Lung (tissue), 12 donors: ENCODE results near the gene ZNF324B. TPM values are rescaled to one million over a fixed set of nuclear protein-coding genes. Genes with fewer than 3 reads are reported as not detected.
"Not testable (repeated sequence)": the region's sequence is repeated elsewhere in the genome, so short reads cannot be mapped to it uniquely, and the experiment has no call there.

Experiments
- ATAC-seq: fragments of 200-7000 bp; cut with Tn5 transposase; one replicate; pipeline ENCODE4 v1.9.1; 2020; ENCODE audit warnings: moderate number of reproducible peaks; ENCODE audit not compliant: insufficient read depth, low FRiP score
- DNase-seq, 3 donors: peaks; one replicate each; pipeline ENCODE4 v3.0.0-alpha.2; 2013 to 2017
- H3K27ac ChIP-seq, 2 donors: one replicate each; pipeline ENCODE4 v1.5.1; 2013; ENCODE audit warnings: mild to moderate bottlenecking in 2 of 2, moderate library complexity in 2 of 2, control low read depth in 1 of 2, inconsistent platforms in 1 of 2, low read depth in 1 of 2, low read length in 1 of 2
- H3K27me3 ChIP-seq, 3 donors: one replicate each; pipeline ENCODE4 v1.5.1; 2013; ENCODE audit warnings: low read length in 2 of 3; ENCODE audit not compliant: control insufficient read depth in 3 of 3, insufficient read depth in 3 of 3
- H3K36me3 ChIP-seq, 4 donors: one replicate each; pipeline ENCODE4 v1.5.1; 2013; ENCODE audit warnings: low read length in 4 of 4, mild to moderate bottlenecking in 1 of 4, moderate library complexity in 1 of 4; ENCODE audit not compliant: control insufficient read depth in 4 of 4, insufficient read depth in 4 of 4
- H3K4me1 ChIP-seq, 5 donors: one replicate each; pipeline ENCODE4 v1.5.1; 2013; ENCODE audit warnings: low read length in 5 of 5, mild to moderate bottlenecking in 2 of 5, moderate library complexity in 1 of 5; ENCODE audit not compliant: control insufficient read depth in 5 of 5, insufficient read depth in 5 of 5
- H3K4me3 ChIP-seq: one replicate; pipeline ENCODE4 v1.5.1; 2013; ENCODE audit warnings: mild to moderate bottlenecking, control low read depth, moderate library complexity
- H3K9ac ChIP-seq, 2 donors: one replicate each; pipeline ENCODE4 v1.5.1; 2013; ENCODE audit warnings: low read length in 2 of 2, control low read depth in 1 of 2; ENCODE audit not compliant: insufficient read depth in 1 of 2
- H3K9me3 ChIP-seq, 4 donors: one replicate each; pipeline ENCODE4 v1.5.1; 2013; ENCODE audit warnings: low read length in 3 of 4, mild to moderate bottlenecking in 1 of 4, moderate library complexity in 1 of 4; ENCODE audit not compliant: control insufficient read depth in 4 of 4, insufficient read depth in 3 of 4
- CTCF ChIP-seq: IDR thresholded peaks from 2 replicates; pipeline ENCODE4 v1.5.1; 2012; ENCODE audit warnings: mild to moderate bottlenecking; ENCODE audit errors: control extremely low read depth, extremely low read depth
- WGBS, 2 donors: extraction: QIAGEN DNeasy Blood & Tissue Kit; methylation state at CpG; one replicate each; pipeline ENCODE4 v1.1.7; 2013; 5-methylcytosine and 5-hydroxymethylcytosine counted together
- polyA plus RNA-seq, 2 donors: library from polyadenylated mRNA; stranded (reverse); fragments of 200-250 nt; gene quantifications; one replicate each; pipeline ENCODE4 v1.2.1, GENCODE V29; 2013
- total RNA-seq, 2 donors: library from RNA; depleted of rRNA in 1 of 2; stranded (reverse); fragments of >200 nt in 1 of 2; gene quantifications; one replicate each; pipeline ENCODE4 v1.2.1, GENCODE V29; 2014 to 2021
- donor health status: control.
- donor health status: control.
- donor health status: Bipolar disorder and iron deficiency.
- donor health status: healthy.
- donor health status: DM: yes; HTN: yes; CAD: no.

The ZNF324B gene
- total and polyA plus RNA-seq, 4 donors = 2.8 to 9.3 (median 6.1) TPM

DNA sequence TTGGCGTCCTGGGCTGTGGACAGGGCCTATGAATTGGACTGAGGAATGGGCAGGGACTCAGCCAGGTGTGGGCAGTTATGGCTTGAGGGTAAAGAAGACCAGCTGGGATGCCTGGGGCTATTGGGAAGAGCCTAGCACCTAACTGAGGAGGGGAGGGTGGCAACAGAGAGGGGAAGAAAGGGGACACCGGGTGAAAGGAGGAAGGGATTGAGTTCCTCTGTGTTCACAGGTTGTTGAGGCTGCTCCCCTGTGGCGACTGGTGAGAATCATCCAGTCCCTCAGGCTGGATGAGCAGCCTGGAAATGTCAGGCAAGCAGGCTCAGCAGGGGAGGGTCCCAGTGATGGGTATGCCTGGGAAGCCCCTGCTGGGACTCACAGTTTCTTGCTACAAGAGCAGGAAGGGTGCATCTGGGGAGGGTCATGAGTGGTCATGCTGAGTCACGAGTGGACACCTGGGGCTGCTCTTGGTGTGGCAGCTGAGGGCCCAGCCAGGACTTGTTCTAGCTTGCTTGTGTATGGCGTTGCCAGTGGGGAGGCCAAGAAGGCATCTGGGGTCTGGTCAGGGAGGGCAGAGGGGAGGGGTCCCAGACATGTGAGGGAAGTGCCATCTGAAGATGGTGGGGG lies 16.9 kb downstream of the ZNF324B start:
- peaks cover 2 to 34% (median 7%) of the 10 kb centered on the region in 4 donors for H3K36me3 ChIP-seq
- no peak for TF ChIP-seq CTCF
- H3K27me3 ChIP-seq = no peaks in the 10 kb centered on the region
- no peak overlapping the region for H3K27ac ChIP-seq
- peaks cover 0 to 14% (median 5%) of the 10 kb centered on the region in 5 donors for H3K4me1 ChIP-seq
- 62 to 71% methylated on average over 5 of the region's 5 CpGs for WGBS, 2 donors
- no peak for DNase-seq
- H3K9ac ChIP-seq = no peak overlapping the region
- H3K4me3 ChIP-seq = peak overlapping the region; percentile 25
- ATAC-seq = no peak
- H3K9me3 ChIP-seq = no peaks in the 10 kb centered on the region

GRCh38 chr19:58469241-58470013 lies 18.0 kb downstream of the ZNF324B start:
- ATAC-seq (no peak), DNase-seq (no peak)
- Histone ChIP-seq H3K4me3 (no peak overlapping the region), H3K9me3 (no peaks in the 10 kb centered on the region), H3K27me3 (no peaks in the 10 kb centered on the region), H3K4me1 (peaks cover 0 to 14% (median 5%) of the 10 kb centered on the region in 5 donors), H3K9ac (no peak overlapping the region), H3K36me3 (peaks cover 2 to 37% (median 10%) of the 10 kb centered on the region in 4 donors), H3K27ac (no peak overlapping the region)
- 94 to 95% methylated on average over 17 of the region's 17 CpGs for WGBS, 2 donors
- no peak for TF ChIP-seq CTCF

DNA sequence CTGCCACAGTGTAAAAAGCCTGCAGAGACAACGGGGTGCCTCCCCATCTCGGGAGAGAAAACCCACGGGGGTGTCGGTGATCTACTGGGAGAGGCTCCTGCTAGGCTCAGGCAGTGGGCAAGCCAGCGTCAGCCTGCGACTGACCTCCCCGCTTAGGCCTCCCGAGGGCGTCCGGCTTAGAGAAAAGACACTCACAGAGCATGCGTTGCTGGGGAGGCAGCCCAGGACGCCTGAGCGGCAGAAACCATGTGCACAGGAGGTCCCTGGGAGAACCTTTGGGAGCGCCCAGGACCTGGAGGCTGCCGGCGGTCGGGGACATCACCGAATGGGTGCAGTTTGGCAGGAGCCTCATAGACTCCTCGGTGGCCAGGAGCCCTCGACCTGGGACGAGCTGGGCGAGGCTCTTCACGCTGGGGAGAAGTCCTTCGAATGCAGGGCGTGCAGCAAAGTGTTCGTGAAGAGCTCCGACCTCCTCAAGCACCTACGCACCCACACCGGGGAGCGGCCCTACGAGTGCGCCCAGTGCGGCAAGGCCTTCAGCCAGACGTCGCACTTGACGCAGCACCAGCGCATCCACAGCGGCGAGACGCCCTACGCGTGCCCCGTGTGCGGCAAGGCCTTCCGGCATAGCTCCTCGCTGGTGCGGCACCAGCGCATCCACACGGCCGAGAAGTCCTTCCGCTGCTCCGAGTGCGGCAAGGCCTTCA lies 19.6 kb downstream of the ZNF324B start:
- DNase-seq, H3K4me3 ChIP-seq, H3K27ac ChIP-seq: not testable (repeated sequence)

DNA sequence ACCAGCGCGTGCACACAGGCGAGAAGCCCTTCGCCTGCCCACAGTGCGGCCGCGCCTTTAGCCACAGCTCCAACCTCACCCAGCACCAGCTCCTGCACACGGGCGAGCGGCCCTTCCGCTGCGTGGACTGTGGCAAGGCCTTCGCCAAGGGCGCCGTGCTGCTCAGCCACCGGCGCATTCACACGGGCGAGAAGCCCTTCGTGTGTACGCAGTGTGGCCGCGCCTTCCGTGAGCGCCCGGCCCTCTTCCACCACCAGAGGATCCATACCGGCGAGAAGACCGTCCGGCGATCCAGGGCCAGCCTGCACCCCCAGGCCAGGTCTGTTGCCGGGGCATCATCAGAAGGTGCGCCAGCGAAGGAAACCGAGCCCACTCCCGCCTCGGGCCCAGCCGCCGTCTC lies 20.3 kb downstream of the ZNF324B start:
- Histone ChIP-seq H3K4me3 (no peak overlapping the region), H3K27me3 (no peaks in the 10 kb centered on the region), H3K9ac (no peak overlapping the region), H3K9me3 (no peaks in the 10 kb centered on the region), H3K27ac (no peak overlapping the region), H3K4me1 (peaks cover 0 to 18% (median 6%) of the 10 kb centered on the region in 5 donors), H3K36me3 (peaks cover 2 to 37% (median 10%) of the 10 kb centered on the region in 4 donors)
- TF ChIP-seq CTCF = no peak
- WGBS, 2 donors = 96% methylated on average over 39 of the region's 39 CpGs
- no peak for DNase-seq
- ATAC-seq = no peak

More for the DNA sequence above, 19.6 kb downstream of the ZNF324B start:
- H3K9ac ChIP-seq, H3K27me3 ChIP-seq, ATAC-seq, H3K9me3 ChIP-seq: not testable (repeated sequence)
- peaks cover 2 to 37% (median 10%) of the 10 kb centered on the region in 4 donors for H3K36me3 ChIP-seq
- peaks cover 0 to 20% (median 5%) of the 10 kb centered on the region in 5 donors for H3K4me1 ChIP-seq
- WGBS, 2 donors = 95 to 96% methylated on average over 22 to 38 of the region's 53 CpGs
